ENCODE data around the gene SLC16A7.

- no peak for TF ChIP-seq EZH2 (IDR thresholded peaks at IDR 0.05)
- no peak for TF ChIP-seq POLR2AphosphoS5 (IDR thresholded peaks at IDR 0.05; ENCODE audit: borderline replicate concordance, low read depth, low read length)
These were observed 165.7 kb downstream of the SLC16A7 start for GRCh38 chr12:59761542-59761941.
